ENCODE data around the gene LY6G6F.

Gene LY6G6F

DNA sequence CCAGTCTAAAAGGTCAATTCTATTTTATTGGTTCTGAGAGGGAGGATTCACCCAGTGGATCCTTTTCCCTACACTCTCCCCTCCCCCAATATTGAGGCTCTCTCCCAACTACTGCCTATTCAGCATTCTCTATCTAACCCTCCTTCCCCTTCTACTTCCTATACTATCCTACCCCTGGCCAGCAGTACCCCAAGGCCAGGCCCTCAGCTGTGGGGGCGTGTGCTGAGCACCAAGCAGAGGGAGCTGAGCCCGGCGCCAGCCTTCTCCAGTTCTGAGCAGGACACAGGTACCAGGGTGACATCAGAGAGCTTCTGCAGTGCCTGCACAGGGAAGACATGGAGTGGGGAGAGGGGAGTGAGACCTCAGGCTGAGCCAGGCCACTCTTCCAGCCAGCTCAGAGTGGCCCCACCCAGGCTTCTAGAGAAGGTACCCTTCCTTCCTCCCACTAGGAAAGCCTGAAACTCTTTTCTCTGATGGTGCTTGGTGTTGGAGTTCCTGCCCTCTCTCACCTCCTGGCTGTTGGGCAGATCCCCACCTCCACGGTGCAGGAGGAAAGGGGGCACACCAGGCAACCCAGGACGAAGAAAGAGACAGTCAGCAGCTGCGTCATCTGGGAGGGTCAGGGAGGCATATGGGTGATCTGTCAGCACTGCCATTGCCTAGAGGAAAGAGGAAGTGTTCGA lies 20.5 kb downstream of the LY6G6F start:
- Histone ChIP-seq H3K18ac (ENCODE audit: low read length) (no peak overlapping the region), H2BK12ac (ENCODE audit: low read length) (no peak overlapping the region), H3K27me3 (ENCODE audit: insufficient read depth, low read length) (no peaks in the 10 kb centered on the region), H3K4me1 (ENCODE audit: control insufficient read depth in 1 of 2, insufficient read depth in 2 of 2, low read length in 2 of 2) (peaks cover 6 to 7% of the 10 kb centered on the region in 2 experiments), H3K79me2 (ENCODE audit: control insufficient read depth, insufficient read depth, low read length, poor library complexity) (peaks cover 6% of the 10 kb centered on the region), H3K14ac (ENCODE audit: low read length) (no peak overlapping the region), H3K36me3 (ENCODE audit: control insufficient read depth in 1 of 2, insufficient read depth in 2 of 2, low read length in 2 of 2) (peaks cover 29 to 47% of the 10 kb centered on the region in 2 experiments), H3K79me1 (ENCODE audit: low read length) (peaks cover 7% of the 10 kb centered on the region), H2BK5ac (ENCODE audit: low read depth, low read length, poor library complexity) (no peak overlapping the region), H3K4ac (ENCODE audit: low read depth, low read length) (no peak overlapping the region), H2BK120ac (ENCODE audit: insufficient read depth, low read length, poor library complexity) (no peak overlapping the region), H3K27ac (ENCODE audit: low read depth, low read length) (no peak overlapping the region), H3K4me2 (ENCODE audit: low read length) (no peak overlapping the region), H4K91ac (ENCODE audit: low read depth, low read length) (no peak overlapping the region), H3K9me3 (ENCODE audit: insufficient read depth, low read depth, low read length) (no peaks in the 10 kb centered on the region), H2AFZ (ENCODE audit: insufficient read depth, low read length, poor library complexity) (no peak overlapping the region), H3K4me3 (ENCODE audit: low read depth, low read length) (no peak overlapping the region), H2AK5ac (ENCODE audit: low read length) (no peak overlapping the region), H3K23ac (ENCODE audit: low read length) (no peak overlapping the region), H3K9ac (ENCODE audit: low read length) (no peak overlapping the region), H4K12ac (ENCODE audit: low read depth, low read length) (no peak overlapping the region), H4K8ac (ENCODE audit: low read depth, low read length) (no peak overlapping the region)
- WGBS (ENCODE audit: extremely low coverage, insufficient coverage, insufficient read length) = no CpG with 5 or more reads among the region's 7 CpGs
- DNase-seq = peak; percentile 27 to 29

DNA sequence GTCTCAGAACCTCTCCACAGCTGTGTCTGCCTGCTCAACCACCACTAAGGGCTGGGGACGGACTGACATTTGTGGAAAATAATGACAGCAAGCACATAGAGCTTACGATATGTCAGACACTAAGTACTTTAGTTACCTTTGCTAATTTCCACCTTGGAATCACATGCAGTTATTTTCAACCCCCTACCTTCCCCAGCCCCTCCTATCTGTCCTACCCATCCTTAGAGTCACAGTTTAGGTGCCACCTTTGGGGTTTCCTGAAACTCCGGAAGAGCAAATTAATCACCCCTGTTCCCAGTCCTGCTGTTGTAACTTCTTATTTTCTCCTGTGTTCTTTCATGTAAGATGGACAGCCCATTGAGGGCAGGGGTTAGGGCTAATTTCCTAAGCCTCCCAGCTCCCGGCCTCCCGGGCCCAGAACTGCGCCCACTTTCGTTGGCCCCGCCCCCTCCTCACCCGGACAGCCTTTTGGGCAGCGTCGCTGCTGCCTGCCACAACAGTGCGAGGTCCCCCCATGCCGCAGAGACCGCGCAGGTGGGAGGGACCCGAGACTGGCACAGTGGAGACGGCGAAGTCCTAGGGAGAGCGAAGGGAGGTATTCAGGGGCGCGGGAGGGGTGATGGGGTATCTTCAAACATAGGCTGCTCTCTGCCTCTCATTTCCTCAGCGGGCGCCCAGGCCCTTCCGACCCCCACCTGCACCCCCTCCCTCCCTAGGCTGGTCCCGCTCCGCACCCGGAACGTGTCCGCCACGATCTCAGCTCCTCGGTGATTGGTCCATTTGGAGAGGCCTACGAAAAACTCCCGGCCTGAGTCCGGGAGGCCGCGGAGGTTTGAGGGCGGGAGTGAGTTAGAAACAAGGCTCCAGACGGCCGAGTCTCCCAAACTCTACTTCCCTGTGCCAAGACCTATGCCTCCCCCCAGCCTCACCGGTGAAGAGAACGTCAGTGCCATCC lies 21.3 kb downstream of the LY6G6F start:
- no peak overlapping the region for H4K12ac ChIP-seq (ENCODE audit: low read depth, low read length)
- H3K27me3 ChIP-seq (ENCODE audit: insufficient read depth, low read length) = no peaks in the 10 kb centered on the region
- H4K8ac ChIP-seq (ENCODE audit: low read depth, low read length) = no peak overlapping the region
- H2AFZ ChIP-seq (ENCODE audit: insufficient read depth, low read length, poor library complexity) = no peak overlapping the region
- peak overlapping the region; percentile 65 for H3K4me2 ChIP-seq (ENCODE audit: low read length)
- no peak overlapping the region for H2BK5ac ChIP-seq (ENCODE audit: low read depth, low read length, poor library complexity)
- DNase-seq = no peak
- no peak overlapping the region for H3K9ac ChIP-seq (ENCODE audit: low read length)
- H3K79me2 ChIP-seq (ENCODE audit: control insufficient read depth, insufficient read depth, low read length, poor library complexity) = peaks cover 6% of the 10 kb centered on the region
- no peak overlapping the region for H2BK120ac ChIP-seq (ENCODE audit: insufficient read depth, low read length, poor library complexity)
- no peaks in the 10 kb centered on the region for H3K9me3 ChIP-seq (ENCODE audit: insufficient read depth, low read depth, low read length)
- H3K4ac ChIP-seq (ENCODE audit: low read depth, low read length) = no peak overlapping the region
- H3K79me1 ChIP-seq (ENCODE audit: low read length) = peaks cover 7% of the 10 kb centered on the region
- no peak overlapping the region for H3K14ac ChIP-seq (ENCODE audit: low read length)
- H3K4me3 ChIP-seq (ENCODE audit: low read depth, low read length) = no peak overlapping the region
- no peak overlapping the region for H3K23ac ChIP-seq (ENCODE audit: low read length)
- no peak overlapping the region for H3K27ac ChIP-seq (ENCODE audit: low read depth, low read length)
- peaks cover 34 to 52% of the 10 kb centered on the region in 2 experiments for H3K36me3 ChIP-seq (ENCODE audit: control insufficient read depth in 1 of 2, insufficient read depth in 2 of 2, low read length in 2 of 2)
- H3K18ac ChIP-seq (ENCODE audit: low read length) = peak overlapping the region; percentile 73
- no peak overlapping the region for H2BK12ac ChIP-seq (ENCODE audit: low read length)
- H4K91ac ChIP-seq (ENCODE audit: low read depth, low read length) = no peak overlapping the region
- no peak overlapping the region for H2AK5ac ChIP-seq (ENCODE audit: low read length)
- peaks cover 6 to 7% of the 10 kb centered on the region in 2 experiments for H3K4me1 ChIP-seq (ENCODE audit: control insufficient read depth in 1 of 2, insufficient read depth in 2 of 2, low read length in 2 of 2)
- WGBS (ENCODE audit: extremely low coverage, insufficient coverage, insufficient read length) = no CpG with 5 or more reads among the region's 41 CpGs

DNA sequence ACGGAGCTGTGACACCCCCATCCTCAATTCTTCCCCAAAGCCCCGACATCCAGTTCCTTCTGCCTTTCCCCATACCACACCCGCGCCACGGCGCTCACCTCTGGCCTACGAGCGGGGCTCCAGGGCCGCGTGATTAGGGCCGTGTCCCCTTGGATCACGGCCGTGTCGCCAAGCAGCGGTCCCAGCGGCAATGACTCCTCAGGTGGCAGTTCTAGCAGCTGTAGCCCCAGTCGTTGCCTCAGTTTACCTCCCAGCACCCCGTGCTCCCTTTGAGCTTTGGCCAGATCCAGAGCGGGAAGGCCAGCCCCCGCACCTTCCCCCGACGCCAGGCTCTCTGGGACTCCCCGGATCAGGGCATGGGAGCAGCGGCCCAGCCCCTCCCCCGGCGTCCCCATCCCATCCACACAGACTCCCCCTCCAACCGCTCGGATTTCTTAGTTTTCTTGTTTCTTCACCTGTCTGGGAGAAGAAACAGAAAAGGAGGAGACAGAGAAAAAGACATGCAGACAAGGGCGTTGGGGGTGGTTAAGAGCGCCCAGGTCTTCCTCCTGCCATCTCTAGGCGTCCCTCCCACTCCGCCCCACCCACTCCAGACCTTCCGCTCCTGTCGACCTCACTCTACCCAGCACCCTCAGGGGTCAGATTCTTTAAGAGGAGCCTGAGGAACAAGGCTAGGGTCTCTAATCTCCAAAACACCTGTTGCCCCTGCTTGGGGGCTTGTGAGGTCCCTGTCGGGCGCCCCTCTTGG lies 22.3 kb downstream of the LY6G6F start, which contains the start of gene DDAH2:
Gene DDAH2, minus strand, starts transcription at position 533 of the 748 bp plus-strand sequence. Its CDS starts 138 bp downstream, at position 395.
- Histone ChIP-seq H2AK5ac (ENCODE audit: low read length) (peak within 1 kb of the TSS; percentile 95), H3K18ac (ENCODE audit: low read length) (peak within 1 kb of the TSS; percentile 98), H3K79me1 (ENCODE audit: low read length) (peaks cover 7% of the 10 kb centered on the region), H2AFZ (ENCODE audit: insufficient read depth, low read length, poor library complexity) (peak within 1 kb of the TSS; percentile 96), H3K23ac (ENCODE audit: low read length) (no peak within 1 kb of the TSS), H3K27me3 (ENCODE audit: insufficient read depth, low read length) (no peaks in the 10 kb centered on the region), H4K8ac (ENCODE audit: low read depth, low read length) (peak within 1 kb of the TSS; percentile 98), H3K27ac (ENCODE audit: low read depth, low read length) (peak within 1 kb of the TSS; percentile 95), H3K4me3 (ENCODE audit: low read depth, low read length) (peak within 1 kb of the TSS; percentile 91), H3K36me3 (ENCODE audit: control insufficient read depth in 1 of 2, insufficient read depth in 2 of 2, low read length in 2 of 2) (peaks cover 41 to 62% of the 10 kb centered on the region in 2 experiments), H3K9ac (ENCODE audit: low read length) (peak within 1 kb of the TSS; percentile 93), H3K79me2 (ENCODE audit: control insufficient read depth, insufficient read depth, low read length, poor library complexity) (peaks cover 6% of the 10 kb centered on the region), H2BK120ac (ENCODE audit: insufficient read depth, low read length, poor library complexity) (peak within 1 kb of the TSS; percentile 96), H4K91ac (ENCODE audit: low read depth, low read length) (peak within 1 kb of the TSS; percentile 99), H3K14ac (ENCODE audit: low read length) (peak within 1 kb of the TSS; percentile 98), H2BK12ac (ENCODE audit: low read length) (peak within 1 kb of the TSS; percentile 19), H2BK5ac (ENCODE audit: low read depth, low read length, poor library complexity) (peak within 1 kb of the TSS; percentile 97), H3K4me2 (ENCODE audit: low read length) (peak within 1 kb of the TSS; percentile 65), H3K9me3 (ENCODE audit: insufficient read depth, low read depth, low read length) (no peaks in the 10 kb centered on the region), H4K12ac (ENCODE audit: low read depth, low read length) (peak within 1 kb of the TSS; percentile 89), H3K4ac (ENCODE audit: low read depth, low read length) (peak within 1 kb of the TSS; percentile 93), H3K4me1 (ENCODE audit: control insufficient read depth in 1 of 2, insufficient read depth in 2 of 2, low read length in 2 of 2) (peaks cover 7 to 9% of the 10 kb centered on the region in 2 experiments)
- peak in 1 of 2 donors; percentile 65 for DNase-seq
- no CpG with 5 or more reads among the region's 36 CpGs for WGBS (ENCODE audit: extremely low coverage, insufficient coverage, insufficient read length)

DNA sequence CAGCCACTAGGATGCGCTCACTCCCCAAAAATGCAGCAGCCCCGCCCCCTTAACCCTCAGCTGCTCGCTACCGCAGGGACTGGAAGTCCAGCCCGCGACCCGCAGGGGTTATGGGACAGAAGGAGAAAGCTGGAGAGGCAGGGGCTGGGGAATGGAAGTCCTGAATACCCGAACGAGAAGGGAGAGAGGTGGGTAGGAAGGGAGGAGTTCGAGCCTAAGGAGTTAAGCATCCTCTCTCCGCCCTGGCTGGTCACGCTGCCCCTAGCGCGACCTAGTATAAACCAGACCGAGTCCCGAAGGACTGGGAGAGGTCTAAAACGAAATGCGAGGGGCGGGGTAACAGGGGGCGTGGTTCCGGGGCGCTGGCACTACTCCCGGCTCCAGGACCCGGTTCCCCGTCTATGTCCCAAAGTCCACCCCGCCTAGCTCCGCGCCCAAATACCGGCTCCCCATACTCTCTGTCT lies 22.9 kb downstream of the LY6G6F start:
- Histone ChIP-seq H2BK120ac (ENCODE audit: insufficient read depth, low read length, poor library complexity) (peak overlapping the region; percentile 96), H2AK5ac (ENCODE audit: low read length) (peak overlapping the region; percentile 95), H4K12ac (ENCODE audit: low read depth, low read length) (peak overlapping the region; percentile 89), H3K18ac (ENCODE audit: low read length) (peak overlapping the region; percentile 98), H4K8ac (ENCODE audit: low read depth, low read length) (peak overlapping the region; percentile 98), H3K4me2 (ENCODE audit: low read length) (peak overlapping the region; percentile 65), H4K91ac (ENCODE audit: low read depth, low read length) (peak overlapping the region; percentile 99), H3K27ac (ENCODE audit: low read depth, low read length) (peak overlapping the region; percentile 95), H3K27me3 (ENCODE audit: insufficient read depth, low read length) (no peaks in the 10 kb centered on the region), H3K36me3 (ENCODE audit: control insufficient read depth in 1 of 2, insufficient read depth in 2 of 2, low read length in 2 of 2) (peaks cover 45 to 66% of the 10 kb centered on the region in 2 experiments), H3K4me1 (ENCODE audit: control insufficient read depth in 1 of 2, insufficient read depth in 2 of 2, low read length in 2 of 2) (peaks cover 13 to 14% of the 10 kb centered on the region in 2 experiments), H2BK12ac (ENCODE audit: low read length) (no peak overlapping the region), H3K23ac (ENCODE audit: low read length) (no peak overlapping the region), H3K4me3 (ENCODE audit: low read depth, low read length) (peak overlapping the region; percentile 91), H3K9me3 (ENCODE audit: insufficient read depth, low read depth, low read length) (no peaks in the 10 kb centered on the region), H3K4ac (ENCODE audit: low read depth, low read length) (peak overlapping the region; percentile 93), H2AFZ (ENCODE audit: insufficient read depth, low read length, poor library complexity) (peak overlapping the region; percentile 96), H2BK5ac (ENCODE audit: low read depth, low read length, poor library complexity) (peak overlapping the region; percentile 97), H3K79me1 (ENCODE audit: low read length) (peaks cover 10% of the 10 kb centered on the region), H3K14ac (ENCODE audit: low read length) (peak overlapping the region; percentile 98), H3K79me2 (ENCODE audit: control insufficient read depth, insufficient read depth, low read length, poor library complexity) (peaks cover 11% of the 10 kb centered on the region), H3K9ac (ENCODE audit: low read length) (peak overlapping the region; percentile 93)
- no CpG with 5 or more reads among the region's 29 CpGs for WGBS (ENCODE audit: extremely low coverage, insufficient coverage, insufficient read length)
- peak; percentile 77 to 85 for DNase-seq

Measured in trophoblast cell (in vitro differentiated cells and primary cell).